HepG2 (cell line): ENCODE data around the gene TGFBRAP1. TPM values are rescaled to one million over a fixed set of nuclear protein-coding genes. Genes with fewer than 3 reads are reported as not detected.

ENCODE experiments used
- ATAC-seq: fragments of 200-7000 bp; cut with Tn5 transposase; 3 replicates; pipeline ENCODE4 v1.9.1; 2020; ENCODE audit warnings: mild to moderate bottlenecking, moderate library complexity
- BruUV-seq: library from RNA; stranded (reverse); fragments of 400-500 nt; replicated peaks from 2 replicates; lab custom pipeline; 2021; lab: Mats Ljungman, UMichigan
- CTCF ChIA-PET: fragments of 300-600 bp; formaldehyde crosslinking; extraction: SDS; loops from one replicate; lab custom pipeline; 2021; ENCODE audit warnings: low total read pairs, inconsistent platforms, low intra/inter-chr PET ratio; lab: Yijun Ruan, JAX
- POLR2A ChIA-PET: fragments of 350-600 bp; sonication (Branson Sonifier 250); formaldehyde crosslinking; loops from one replicate; lab custom pipeline; 2020; ENCODE audit warnings: antibody characterized with exemption, inconsistent platforms; lab: Yijun Ruan, JAX
- DNase-seq: peaks from one replicate; pipeline ENCODE4 v3.0.0-alpha.2; 2015; ENCODE audit warnings: low spot score
- FAIRE-seq: peaks from 3 replicates; lab custom pipeline; 2011; peaks lifted over from hg19 to GRCh38; lab: Jason Lieb, UNC
- H2AFZ ChIP-seq: one replicate; pipeline ENCODE4 v1.6.1; 2011; ENCODE audit warnings: low read length, inconsistent platforms
- H3K27ac ChIP-seq: fragments of 300-600 bp; 3 replicates; pipeline ENCODE4 v1.8.0; 2011; ENCODE audit warnings: mixed run types, mild to moderate bottlenecking, mixed read lengths, low read length, inconsistent platforms; ENCODE audit not compliant: insufficient read depth; ENCODE audit errors: extremely low read length
- H3K27me3 ChIP-seq, 2 experiments: fragments of 200-600 bp in 1 of 2; 2 replicates in 1 of 2; 3 replicates in 1 of 2; pipeline versions ENCODE4 v1.6.0 to v1.8.0; 2011; ENCODE audit warnings: low read length in 2 of 2, mild to moderate bottlenecking in 2 of 2, moderate library complexity in 2 of 2, inconsistent platforms in 1 of 2; ENCODE audit not compliant: insufficient read depth in 2 of 2, control insufficient read depth in 1 of 2
- H3K36me3 ChIP-seq, 2 experiments: fragments of 200-600 bp in 1 of 2; replicated peaks in 1 of 2; 2 replicates in 1 of 2; 3 replicates in 1 of 2; pipeline versions ENCODE4 v1.5.1 to v1.8.0; 2011; ENCODE audit warnings: low read length in 2 of 2, inconsistent platforms in 1 of 2; ENCODE audit not compliant: insufficient read depth in 2 of 2, control insufficient read depth in 1 of 2
- H3K4me1 ChIP-seq: 2 replicates; pipeline ENCODE4 v1.5.1; 2012; ENCODE audit warnings: low read length, inconsistent platforms; ENCODE audit not compliant: insufficient read depth
- H3K4me2 ChIP-seq: 2 replicates; pipeline ENCODE4 v1.6.0; 2011; ENCODE audit warnings: low read depth, low read length, inconsistent platforms
- H3K4me3 ChIP-seq, 3 experiments: fragments of 200-600 bp in 1 of 3; sonication (generic), shearing (Covaris generic) in 1 of 3; replicated peaks in 1 of 3; 2 replicates each; pipeline ENCODE4 v1.5.1; 2011 to 2016; ENCODE audit warnings: low read length in 3 of 3, inconsistent platforms in 2 of 3, low read depth in 2 of 3, mild to moderate bottlenecking in 2 of 3, control low read depth in 1 of 3, mixed read lengths in 1 of 3; ENCODE audit not compliant: insufficient read depth in 1 of 3
- H3K79me2 ChIP-seq: one replicate; pipeline ENCODE4 v1.6.1; 2011; ENCODE audit warnings: low read length, inconsistent platforms; ENCODE audit not compliant: insufficient read depth
- H3K9ac ChIP-seq: 2 replicates; pipeline ENCODE4 v1.6.0; 2011; ENCODE audit warnings: mild to moderate bottlenecking, low read depth, low read length, inconsistent platforms; ENCODE audit not compliant: insufficient read depth
- H3K9me3 ChIP-seq: 2 replicates; pipeline ENCODE4 v1.5.1; 2012; ENCODE audit warnings: mild to moderate bottlenecking, low read length
- H4K20me1 ChIP-seq: 2 replicates; pipeline ENCODE4 v1.6.0; 2011; ENCODE audit warnings: inconsistent platforms, mild to moderate bottlenecking, low read length, moderate library complexity; ENCODE audit not compliant: insufficient read depth
- RBM22 ChIP-seq: fragments of 200-400 bp; formaldehyde crosslinking; optimal IDR thresholded peaks from 2 replicates; pipeline ENCODE3; 2017; ENCODE audit warnings: mild to moderate bottlenecking, low read length, moderate library complexity
- ZBED4 ChIP-seq: sonication (generic); formaldehyde crosslinking; IDR thresholded peaks from 2 replicates; pipeline ENCODE4 v1.4.0; 2020; ENCODE audit warnings: missing genetic modification reagents, borderline replicate concordance
- ZNF17 ChIP-seq: sonication (generic); formaldehyde crosslinking; IDR thresholded peaks from 2 replicates; pipeline ENCODE4 v1.5.0; 2020; ENCODE audit warnings: mild to moderate bottlenecking, missing genetic modification reagents
- ZNF790 ChIP-seq: sonication (generic); formaldehyde crosslinking; IDR thresholded peaks from 2 replicates; pipeline ENCODE4 v1.8.0; 2022; ENCODE audit warnings: missing genetic modification reagents, mild to moderate bottlenecking, borderline replicate concordance
- WGBS: methylation state at CpG from one replicate; pipeline ENCODE4 v1.1.6; 2017; ENCODE audit warnings: low lambda C conversion rate; 5-methylcytosine and 5-hydroxymethylcytosine counted together
- in situ Hi-C: cut with HindIII; loops from 2 replicates; pipeline ENCODE4 v1.10.0; 2017; ENCODE audit warnings: low pct_unique_long_range_greater_than_20kb; ENCODE audit not compliant: extremely low pct_ligation_motif_present
- intact Hi-C: fragments of 100-400 bp; cut with micrococcal nuclease; formaldehyde crosslinking; loops from one replicate; pipeline ENCODE4 v1.10.0; 2022; ENCODE audit not compliant: unreplicated experiment
- polyA plus RNA-seq, 8 experiments: library from polyadenylated mRNA; depleted of rRNA in 3 of 8; stranded (reverse) in 7 of 8; unstranded in 1 of 8; fragments of >200 nt; fragmentation: Illumina TruSeq in 4 of 8; extraction: Trizol in 4 of 8; gene quantifications; 2 replicates each; pipeline versions ENCODE4 v1.2.1 to v1.2.3, GENCODE V29; 2011 to 2016; ENCODE audit warnings: low read depth in 4 of 8, missing spikeins in 1 of 8, mixed read lengths in 1 of 8; ENCODE audit not compliant: insufficient read depth in 1 of 8
- total RNA-seq, 5 experiments: library from RNA; depleted of rRNA; stranded (reverse); fragments of >200 nt; fragmentation: Illumina TruSeq; extraction: Trizol; gene quantifications; 2 replicates each; pipeline ENCODE4 v1.2.3, GENCODE V29; 2016; ENCODE audit warnings: low read depth in 1 of 5

TGFBRAP1 gene
- total and polyA plus RNA-seq, 2 of the 13 experiments (the other 11 are each of a cell fraction or from before 2014, with no cell fraction given): 12.7 to 22.9 TPM

GRCh38 chr2:105307962-105308361 lies 21.6 kb downstream of the TGFBRAP1 start (continued):
- TF ChIP-seq ZBED4 (CRISPR knock-in tag) (no peak), ZNF17 (CRISPR knock-in tag) (no peak)

GRCh38 chr2:105307550-105307949 lies 22.0 kb downstream of the TGFBRAP1 start:
- DNase-seq (no peak), ATAC-seq (no peak), FAIRE-seq (no peak)
- no peak overlapping the region for H3K4me2 ChIP-seq
- in situ Hi-C loops: no loop called here
- WGBS: 97% methylated on average over 19 of the region's 19 CpGs
- no peaks in the 10 kb centered on the region for H3K27me3 ChIP-seq
- H4K20me1 ChIP-seq: peaks cover 6% of the 10 kb centered on the region; the same call in 1 of the 2 replicates
- peaks cover 26 to 39% of the 10 kb centered on the region in 2 experiments for H3K36me3 ChIP-seq
- peaks cover 49% of the 10 kb centered on the region for H3K79me2 ChIP-seq
- H3K4me3 ChIP-seq: no peak overlapping the region
- ChIA-PET CTCF (no interaction called here), POLR2A (no interaction called here)
- intact Hi-C loops: no loop called here
- H3K9ac ChIP-seq: no peak overlapping the region
- no TSS peak for BruUV-seq
- TF ChIP-seq ZNF790: no peak
- peak; percentile 14 for TF ChIP-seq RBM22
- no peaks in the 10 kb centered on the region for H3K9me3 ChIP-seq
- no peaks in the 10 kb centered on the region for H3K4me1 ChIP-seq
- no peak overlapping the region for H2AFZ ChIP-seq
- H3K27ac ChIP-seq: no peak overlapping the region
